HepG2 (cell line): ENCODE measurements around the gene TICAM2. TPM values are rescaled to one million over a fixed set of nuclear protein-coding genes. Genes with fewer than 3 reads are reported as not detected.

Experiments used
- GABPB1 ChIP-seq: IDR thresholded peaks from 2 replicates; pipeline ENCODE4 v1.6.1; 2016; ENCODE audit warnings: mild to moderate bottlenecking, missing genetic modification reagents, moderate library complexity, missing compliant biosample characterization
- KDM5B ChIP-seq: sonication (generic); formaldehyde crosslinking; IDR thresholded peaks from 2 replicates; pipeline ENCODE4 v1.4.0; 2020; ENCODE audit warnings: missing genetic modification reagents, mild to moderate bottlenecking, borderline replicate concordance
- SOX6 ChIP-seq, 2 experiments: fragments of 450-650 bp in 1 of 2; sonication (generic) in 1 of 2; formaldehyde crosslinking in 1 of 2; IDR thresholded peaks; 2 replicates each; pipeline versions ENCODE4 v1.4.0 to v1.6.1; 2017 to 2020; ENCODE audit warnings: antibody characterized with exemption in 1 of 2, mild to moderate bottlenecking in 1 of 2, missing genetic modification reagents in 1 of 2
- TGIF2 ChIP-seq: IDR thresholded peaks from 2 replicates; pipeline ENCODE4 v1.6.1; 2016; ENCODE audit warnings: control low read depth, missing compliant biosample characterization
- ZNF891 ChIP-seq: sonication (generic); formaldehyde crosslinking; IDR thresholded peaks from 2 replicates; pipeline ENCODE4 v1.5.0; 2020; ENCODE audit warnings: mild to moderate bottlenecking, missing genetic modification reagents
- polyA plus RNA-seq, 8 experiments: library from polyadenylated mRNA; depleted of rRNA in 3 of 8; stranded (reverse) in 7 of 8; unstranded in 1 of 8; fragments of >200 nt; fragmentation: Illumina TruSeq in 4 of 8; extraction: Trizol in 4 of 8; gene quantifications; 2 replicates each; pipeline versions ENCODE4 v1.2.1 to v1.2.3, GENCODE V29; 2011 to 2016; ENCODE audit warnings: low read depth in 4 of 8, missing spikeins in 1 of 8, mixed read lengths in 1 of 8; ENCODE audit not compliant: insufficient read depth in 1 of 8
- total RNA-seq, 5 experiments: library from RNA; depleted of rRNA; stranded (reverse); fragments of >200 nt; fragmentation: Illumina TruSeq; extraction: Trizol; gene quantifications; 2 replicates each; pipeline ENCODE4 v1.2.3, GENCODE V29; 2016; ENCODE audit warnings: low read depth in 1 of 5
- TF ChIP-seq, protein P1 (sequence below): sonication (generic); formaldehyde crosslinking; IDR thresholded peaks from 2 replicates; pipeline ENCODE4 v1.5.0; 2020; ENCODE audit warnings: mild to moderate bottlenecking, missing genetic modification reagents, borderline replicate concordance
- TF ChIP-seq, protein P2 (sequence below): sonication (generic); formaldehyde crosslinking; IDR thresholded peaks from 2 replicates; pipeline ENCODE4 v1.5.0; 2020; ENCODE audit warnings: missing genetic modification reagents
- TF ChIP-seq, protein P3 (sequence below): sonication (generic); formaldehyde crosslinking; IDR thresholded peaks from 2 replicates; pipeline ENCODE4 v1.4.0; 2020; ENCODE audit warnings: mild to moderate bottlenecking, missing genetic modification reagents

Gene TICAM2
- total and polyA plus RNA-seq, 2 of the 13 experiments (the other 11 are each of a cell fraction or from before 2014, with no cell fraction given) = 0.04 TPM; not detected in 1

DNA sequence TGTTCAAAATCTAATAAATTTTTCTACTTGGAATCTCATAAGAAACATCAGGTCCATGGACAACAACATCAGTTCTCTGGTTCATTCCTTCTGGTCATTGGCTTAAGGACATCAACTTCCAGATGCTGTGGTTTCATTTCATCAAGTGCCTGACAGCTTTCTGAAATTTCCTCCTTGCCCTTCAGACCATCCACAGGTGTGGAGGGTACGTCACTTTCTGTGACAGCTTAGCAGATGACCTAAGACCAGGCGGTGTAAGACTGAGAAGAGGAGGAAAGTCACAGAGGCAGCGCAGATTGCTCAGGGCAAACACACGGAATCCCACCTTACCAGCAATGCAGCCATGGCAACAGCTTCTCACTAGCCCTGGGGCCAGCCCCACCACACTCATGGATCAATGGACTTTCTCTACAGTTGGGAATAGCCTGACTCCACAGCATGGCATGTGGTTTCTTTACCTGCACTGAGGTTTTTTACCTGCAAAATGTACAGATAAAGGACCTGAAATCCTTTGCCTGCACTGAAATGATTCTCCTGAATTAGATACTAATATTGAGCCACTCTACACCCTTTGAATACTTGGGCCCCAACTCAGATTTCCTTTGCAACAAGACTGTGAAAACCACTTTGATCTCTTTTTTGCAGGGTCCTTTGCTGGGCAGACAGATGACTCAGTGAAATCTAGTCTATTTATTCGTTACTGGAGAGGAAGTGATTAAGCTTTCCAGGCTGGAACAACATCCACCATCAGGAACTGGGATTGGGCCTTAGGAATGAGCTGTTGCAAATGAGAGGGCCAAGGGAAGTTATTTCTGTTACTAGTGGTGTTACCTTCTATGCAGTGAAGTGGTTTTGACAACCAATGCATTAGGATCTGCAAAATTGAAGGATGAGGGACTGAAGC lies 26.9 kb downstream of the TICAM2 start (continued):
- TF ChIP-seq GABPB1 (no peak), ZNF891 (no peak), SOX6 (IDR thresholded peaks at IDR 0.05) (no peak), SOX6 (CRISPR knock-in tag; IDR thresholded peaks at IDR 0.05) (no peak), TGIF2 (no peak), KDM5B (CRISPR knock-in tag) (no peak)
- TF ChIP-seq, protein P1, sequence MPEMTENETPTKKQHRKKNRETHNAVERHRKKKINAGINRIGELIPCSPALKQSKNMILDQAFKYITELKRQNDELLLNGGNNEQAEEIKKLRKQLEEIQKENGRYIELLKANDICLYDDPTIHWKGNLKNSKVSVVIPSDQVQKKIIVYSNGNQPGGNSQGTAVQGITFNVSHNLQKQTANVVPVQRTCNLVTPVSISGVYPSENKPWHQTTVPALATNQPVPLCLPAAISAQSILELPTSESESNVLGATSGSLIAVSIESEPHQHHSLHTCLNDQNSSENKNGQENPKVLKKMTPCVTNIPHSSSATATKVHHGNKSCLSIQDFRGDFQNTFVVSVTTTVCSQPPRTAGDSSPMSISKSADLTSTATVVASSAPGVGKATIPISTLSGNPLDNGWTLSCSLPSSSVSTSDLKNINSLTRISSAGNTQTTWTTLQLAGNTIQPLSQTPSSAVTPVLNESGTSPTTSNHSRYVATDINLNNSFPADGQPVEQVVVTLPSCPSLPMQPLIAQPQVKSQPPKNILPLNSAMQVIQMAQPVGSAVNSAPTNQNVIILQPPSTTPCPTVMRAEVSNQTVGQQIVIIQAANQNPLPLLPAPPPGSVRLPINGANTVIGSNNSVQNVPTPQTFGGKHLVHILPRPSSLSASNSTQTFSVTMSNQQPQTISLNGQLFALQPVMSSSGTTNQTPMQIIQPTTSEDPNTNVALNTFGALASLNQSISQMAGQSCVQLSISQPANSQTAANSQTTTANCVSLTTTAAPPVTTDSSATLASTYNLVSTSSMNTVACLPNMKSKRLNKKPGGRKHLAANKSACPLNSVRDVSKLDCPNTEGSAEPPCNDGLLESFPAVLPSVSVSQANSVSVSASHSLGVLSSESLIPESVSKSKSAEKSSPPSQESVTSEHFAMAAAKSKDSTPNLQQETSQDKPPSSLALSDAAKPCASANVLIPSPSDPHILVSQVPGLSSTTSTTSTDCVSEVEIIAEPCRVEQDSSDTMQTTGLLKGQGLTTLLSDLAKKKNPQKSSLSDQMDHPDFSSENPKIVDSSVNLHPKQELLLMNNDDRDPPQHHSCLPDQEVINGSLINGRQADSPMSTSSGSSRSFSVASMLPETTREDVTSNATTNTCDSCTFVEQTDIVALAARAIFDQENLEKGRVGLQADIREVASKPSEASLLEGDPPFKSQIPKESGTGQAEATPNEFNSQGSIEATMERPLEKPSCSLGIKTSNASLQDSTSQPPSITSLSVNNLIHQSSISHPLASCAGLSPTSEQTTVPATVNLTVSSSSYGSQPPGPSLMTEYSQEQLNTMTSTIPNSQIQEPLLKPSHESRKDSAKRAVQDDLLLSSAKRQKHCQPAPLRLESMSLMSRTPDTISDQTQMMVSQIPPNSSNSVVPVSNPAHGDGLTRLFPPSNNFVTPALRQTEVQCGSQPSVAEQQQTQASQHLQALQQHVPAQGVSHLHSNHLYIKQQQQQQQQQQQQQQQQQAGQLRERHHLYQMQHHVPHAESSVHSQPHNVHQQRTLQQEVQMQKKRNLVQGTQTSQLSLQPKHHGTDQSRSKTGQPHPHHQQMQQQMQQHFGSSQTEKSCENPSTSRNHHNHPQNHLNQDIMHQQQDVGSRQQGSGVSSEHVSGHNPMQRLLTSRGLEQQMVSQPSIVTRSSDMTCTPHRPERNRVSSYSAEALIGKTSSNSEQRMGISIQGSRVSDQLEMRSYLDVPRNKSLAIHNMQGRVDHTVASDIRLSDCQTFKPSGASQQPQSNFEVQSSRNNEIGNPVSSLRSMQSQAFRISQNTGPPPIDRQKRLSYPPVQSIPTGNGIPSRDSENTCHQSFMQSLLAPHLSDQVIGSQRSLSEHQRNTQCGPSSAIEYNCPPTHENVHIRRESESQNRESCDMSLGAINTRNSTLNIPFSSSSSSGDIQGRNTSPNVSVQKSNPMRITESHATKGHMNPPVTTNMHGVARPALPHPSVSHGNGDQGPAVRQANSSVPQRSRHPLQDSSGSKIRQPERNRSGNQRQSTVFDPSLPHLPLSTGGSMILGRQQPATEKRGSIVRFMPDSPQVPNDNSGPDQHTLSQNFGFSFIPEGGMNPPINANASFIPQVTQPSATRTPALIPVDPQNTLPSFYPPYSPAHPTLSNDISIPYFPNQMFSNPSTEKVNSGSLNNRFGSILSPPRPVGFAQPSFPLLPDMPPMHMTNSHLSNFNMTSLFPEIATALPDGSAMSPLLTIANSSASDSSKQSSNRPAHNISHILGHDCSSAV (CRISPR knock-in tag) = no peak
- TF ChIP-seq, protein P2, sequence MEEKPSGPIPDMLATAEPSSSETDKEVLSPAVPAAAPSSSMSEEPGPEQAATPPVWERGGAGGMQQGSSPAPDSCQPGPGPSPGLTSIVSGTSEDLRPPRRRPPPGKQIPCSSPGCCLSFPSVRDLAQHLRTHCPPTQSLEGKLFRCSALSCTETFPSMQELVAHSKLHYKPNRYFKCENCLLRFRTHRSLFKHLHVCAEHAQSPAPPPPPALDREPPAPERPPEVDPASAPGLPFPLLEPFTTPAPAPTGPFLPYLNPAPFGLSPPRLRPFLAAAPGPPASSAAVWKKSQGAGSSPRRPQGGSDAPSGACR = no peak
- TF ChIP-seq, protein P3, sequence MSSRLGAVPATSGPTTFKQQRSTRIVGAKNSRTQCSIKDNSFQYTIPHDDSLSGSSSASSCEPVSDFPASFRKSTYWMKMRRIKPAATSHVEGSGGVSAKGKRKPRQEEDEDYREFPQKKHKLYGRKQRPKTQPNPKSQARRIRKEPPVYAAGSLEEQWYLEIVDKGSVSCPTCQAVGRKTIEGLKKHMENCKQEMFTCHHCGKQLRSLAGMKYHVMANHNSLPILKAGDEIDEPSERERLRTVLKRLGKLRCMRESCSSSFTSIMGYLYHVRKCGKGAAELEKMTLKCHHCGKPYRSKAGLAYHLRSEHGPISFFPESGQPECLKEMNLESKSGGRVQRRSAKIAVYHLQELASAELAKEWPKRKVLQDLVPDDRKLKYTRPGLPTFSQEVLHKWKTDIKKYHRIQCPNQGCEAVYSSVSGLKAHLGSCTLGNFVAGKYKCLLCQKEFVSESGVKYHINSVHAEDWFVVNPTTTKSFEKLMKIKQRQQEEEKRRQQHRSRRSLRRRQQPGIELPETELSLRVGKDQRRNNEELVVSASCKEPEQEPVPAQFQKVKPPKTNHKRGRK (CRISPR knock-in tag) = no peak
- TF ChIP-seq, all 625 proteins: peak for 0
